Activated CD8-positive, alpha-beta memory T cell treated with anti-CD3 and anti-CD28 coated beads, Interleukin-2, amount 50 U/mL, for 24 hours (primary cell): Measurements from ENCODE around the gene INS.
"Not testable (repeated sequence)": the region's sequence is repeated elsewhere in the genome, so short reads cannot be mapped to it uniquely, and the experiment has no call there.

Experiments used
- DNase-seq: peaks from one replicate; pipeline ENCODE4 v3.0.0-alpha.2; 2020; ENCODE audit errors: extremely low read depth

The INS gene

GRCh38 chr11:2132874-2133240, 28.2 kb downstream of the INS start:
- no peak for DNase-seq

- no peak for DNase-seq
These were observed 28.8 kb downstream of the INS start for GRCh38 chr11:2132246-2132645.

GRCh38 chr11:2131371-2132236, 29.4 kb downstream of the INS start:
- DNase-seq = no peak

- DNase-seq = no peak
These were observed 30.1 kb downstream of the INS start for GRCh38 chr11:2130881-2131352.

GRCh38 chr11:2129699-2130366, 31.2 kb downstream of the INS start:
- DNase-seq = no peak

- no peak for DNase-seq
These were observed 31.7 kb downstream of the INS start for GRCh38 chr11:2129308-2129698.

- DNase-seq = no peak
These were observed 32.3 kb downstream of the INS start for GRCh38 chr11:2128511-2129307.

- DNase-seq = no peak
These were observed 32.9 kb downstream of the INS start for GRCh38 chr11:2128130-2128510.

- DNase-seq = no peak
These were observed 33.4 kb downstream of the INS start for GRCh38 chr11:2127482-2128129.

- no peak for DNase-seq
These were observed 34.4 kb downstream of the INS start for GRCh38 chr11:2126520-2127085.

- DNase-seq = not testable (repeated sequence)
These were observed 36.1 kb downstream of the INS start for GRCh38 chr11:2124736-2125484.

GRCh38 chr11:2123628-2123960, 37.4 kb downstream of the INS start:
- DNase-seq = no peak

GRCh38 chr11:2122907-2123627, 37.9 kb downstream of the INS start:
- DNase-seq = no peak

- no peak for DNase-seq
These were observed 38.6 kb downstream of the INS start for GRCh38 chr11:2122222-2122906.

- no peak for DNase-seq
These were observed 39.5 kb downstream of the INS start for GRCh38 chr11:2121227-2122130.

- DNase-seq = no peak
These were observed 40.5 kb downstream of the INS start for GRCh38 chr11:2120359-2121100.

GRCh38 chr11:2118677-2119076, 42.3 kb downstream of the INS start:
- DNase-seq = no peak

- no peak for DNase-seq
These were observed 44.3 kb downstream of the INS start for GRCh38 chr11:2116680-2117079.
